HG03280 (cell line): ENCODE measurements around the gene PTPRZ1.

Experiments used
- ATAC-seq: cut with Tn5 transposase; IDR thresholded peaks from one replicate; pipeline ENCODE4 v1.9.1; 2021; ENCODE audit warnings: mild to moderate bottlenecking, moderate library complexity; ENCODE audit not compliant: unreplicated experiment

Gene PTPRZ1

DNA sequence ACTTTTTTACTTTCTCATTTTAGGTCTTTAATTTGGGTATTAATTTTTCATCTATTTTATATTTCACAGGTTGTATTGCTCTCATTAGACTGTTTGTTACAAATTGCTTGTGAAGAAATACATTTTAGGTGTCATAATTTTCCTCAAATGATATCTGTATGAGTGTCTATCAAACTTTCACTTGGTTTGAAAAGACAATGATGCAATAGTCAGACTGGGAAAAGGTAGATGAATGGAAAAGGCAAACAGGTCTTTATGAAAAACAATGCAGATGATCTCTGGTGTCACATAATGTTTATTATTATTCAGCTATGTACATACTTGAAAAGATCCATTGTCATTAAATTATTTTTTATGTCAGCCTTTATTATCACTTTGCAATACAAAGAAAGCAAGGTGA lies 80.2 kb downstream of the PTPRZ1 start:
- no peak for ATAC-seq

DNA sequence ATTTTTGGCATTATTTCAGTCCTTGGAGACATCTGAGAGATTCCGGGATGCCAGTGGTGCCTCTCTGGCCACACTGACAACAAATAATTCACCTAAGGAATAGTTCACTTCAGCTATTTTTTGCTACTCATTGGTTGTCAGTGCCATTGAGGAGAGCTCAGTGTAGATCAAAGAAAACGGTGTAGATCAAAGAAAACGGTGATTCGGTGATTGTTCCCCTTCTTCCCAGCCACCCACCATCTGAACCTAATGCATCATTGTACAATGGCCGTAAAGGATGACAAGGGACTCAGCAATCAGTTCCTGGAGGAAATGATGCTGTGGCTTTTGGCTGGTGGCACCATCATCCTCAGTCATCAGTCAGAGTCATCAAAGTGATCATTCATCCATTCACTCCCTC lies 80.6 kb downstream of the PTPRZ1 start:
- no peak for ATAC-seq

DNA sequence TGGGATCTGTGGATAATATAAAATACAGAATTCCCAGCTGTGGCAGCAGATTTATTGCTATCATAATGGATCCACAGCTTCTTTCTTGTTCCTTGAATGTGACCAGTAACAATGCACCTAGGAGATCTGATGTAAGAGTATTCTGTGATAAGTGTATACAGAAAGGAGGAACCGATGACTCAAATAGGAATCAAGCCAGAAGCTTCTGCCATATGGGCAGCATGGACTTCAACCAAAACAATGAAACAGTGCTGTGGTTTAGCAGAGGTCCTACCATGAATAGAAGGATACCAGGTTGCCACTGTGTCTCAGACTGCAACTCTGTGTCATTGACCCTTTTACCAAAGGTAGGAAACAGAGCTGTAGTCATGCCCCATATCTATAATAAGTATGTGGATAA lies 81.8 kb downstream of the PTPRZ1 start:
- no peak for ATAC-seq

DNA sequence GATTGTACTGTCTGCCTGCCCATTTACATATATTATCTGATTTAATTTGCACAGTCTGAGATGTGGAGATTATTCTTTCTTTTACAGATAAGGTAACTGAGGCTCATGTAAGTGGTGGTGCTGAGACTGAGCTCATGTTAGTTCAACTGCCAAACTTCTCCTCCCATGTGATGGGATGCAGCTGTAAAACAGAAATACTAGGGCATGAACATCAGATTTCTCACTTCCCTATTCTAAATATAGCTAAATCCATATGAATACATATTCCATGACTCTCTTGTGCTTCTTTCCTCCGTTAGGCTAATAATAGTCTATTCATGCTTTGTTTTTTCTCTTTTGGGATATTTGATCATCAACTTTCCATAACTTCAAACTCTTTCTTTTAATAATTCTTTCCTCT lies 84.7 kb downstream of the PTPRZ1 start:
- ATAC-seq, result no peak

DNA sequence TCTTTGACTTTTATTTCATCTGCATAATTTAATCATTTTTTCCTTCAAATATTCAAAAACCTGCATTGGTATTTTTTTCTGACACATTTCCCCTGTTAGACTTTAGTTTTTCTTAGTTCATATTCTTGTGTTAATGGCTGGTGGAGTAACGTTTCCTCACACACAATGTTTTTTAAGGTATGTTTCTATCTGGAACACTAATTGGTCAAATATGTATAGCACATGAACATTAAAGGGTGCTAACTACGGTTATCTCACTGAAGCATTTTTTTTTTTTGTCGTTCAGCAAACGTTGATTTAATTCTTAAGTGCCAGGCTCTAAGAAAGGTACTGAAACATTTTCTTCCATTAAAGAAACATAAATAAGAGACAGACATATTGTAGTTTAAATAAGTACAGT lies 87.7 kb downstream of the PTPRZ1 start:
- ATAC-seq, result no peak

DNA sequence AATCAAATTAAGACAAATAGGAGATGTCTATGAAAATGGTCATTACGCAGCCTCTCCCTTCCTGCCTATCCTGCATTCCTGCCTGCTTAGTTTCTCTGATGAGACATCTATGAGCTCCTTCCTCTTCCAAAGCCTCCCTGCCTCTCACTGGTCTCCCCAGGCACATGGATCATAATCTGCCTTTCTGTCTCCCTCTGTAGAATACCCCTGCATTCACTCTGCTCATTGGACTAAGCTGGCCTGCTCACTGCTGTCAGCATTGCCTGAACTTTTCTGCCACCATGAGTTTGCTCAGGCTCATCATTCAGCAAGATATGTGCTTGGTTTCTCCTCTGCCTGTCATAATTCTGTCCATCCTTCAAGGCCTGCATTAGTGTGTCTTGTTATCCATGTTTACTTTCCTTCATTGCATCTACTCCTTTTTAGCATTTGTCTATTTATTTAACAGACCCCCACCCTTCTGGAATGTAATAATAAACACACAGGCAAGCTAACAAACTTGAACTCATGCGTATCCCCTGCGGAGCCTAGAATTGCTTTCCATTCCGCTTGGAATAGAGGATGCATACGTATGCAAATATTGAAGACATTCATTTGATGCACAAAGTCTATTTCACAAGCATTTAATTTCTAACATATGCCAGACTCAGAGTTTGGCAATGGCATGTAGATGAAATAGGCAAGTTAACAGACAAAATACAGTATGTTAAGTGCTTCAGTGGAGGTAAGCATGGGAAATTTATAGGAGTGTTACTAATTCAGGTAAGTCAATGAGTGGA lies 88.3 kb downstream of the PTPRZ1 start:
- no peak for ATAC-seq

DNA sequence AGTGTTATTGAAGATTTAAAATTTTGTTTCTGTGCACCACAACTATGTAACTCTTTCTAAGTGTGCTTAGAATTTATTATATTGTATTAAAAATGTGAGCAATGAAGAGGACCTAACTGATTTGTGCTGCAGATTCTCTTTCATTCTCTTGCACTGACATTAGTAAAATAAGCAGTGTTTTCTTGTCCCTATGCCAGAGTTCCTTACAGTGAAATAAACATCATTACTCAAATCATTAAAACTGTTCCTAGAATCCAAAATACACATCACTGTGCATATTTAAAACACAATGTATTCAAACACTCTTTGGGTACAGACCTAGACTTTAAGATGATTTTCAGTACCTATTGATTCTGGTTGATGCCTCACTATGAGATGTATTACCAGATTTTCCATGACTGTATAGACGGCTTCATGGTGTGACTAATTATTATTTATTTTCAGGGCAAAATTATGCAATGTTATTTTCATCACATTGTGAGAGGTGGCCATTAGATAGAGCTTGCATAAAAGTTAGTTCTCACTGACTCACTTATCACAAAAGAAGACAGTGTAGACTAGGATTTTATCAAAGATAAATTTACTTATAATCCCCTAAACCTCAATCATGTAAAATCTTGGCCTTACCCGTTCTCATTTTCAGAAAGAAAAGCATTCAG lies 93.4 kb downstream of the PTPRZ1 start:
- no peak for ATAC-seq

DNA sequence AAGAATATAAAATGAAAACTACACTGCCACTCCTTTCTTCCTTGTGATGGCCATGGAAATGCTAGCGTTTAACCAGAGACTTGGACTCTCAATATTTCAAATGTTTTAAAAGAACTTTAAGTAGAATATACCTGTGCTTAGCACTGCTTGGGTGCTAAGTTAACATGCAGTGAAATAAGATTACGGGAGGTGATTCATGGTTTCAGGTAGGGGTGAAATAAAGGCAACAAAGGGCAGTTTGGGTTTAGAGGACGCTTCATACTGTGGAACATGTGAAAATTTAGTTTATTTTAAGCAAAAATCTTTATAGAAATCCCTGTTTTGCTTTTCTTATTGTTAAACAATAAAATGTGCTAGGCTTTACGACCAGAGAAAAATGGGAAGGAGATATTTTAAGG lies 94.0 kb downstream of the PTPRZ1 start:
- ATAC-seq, result no peak

DNA sequence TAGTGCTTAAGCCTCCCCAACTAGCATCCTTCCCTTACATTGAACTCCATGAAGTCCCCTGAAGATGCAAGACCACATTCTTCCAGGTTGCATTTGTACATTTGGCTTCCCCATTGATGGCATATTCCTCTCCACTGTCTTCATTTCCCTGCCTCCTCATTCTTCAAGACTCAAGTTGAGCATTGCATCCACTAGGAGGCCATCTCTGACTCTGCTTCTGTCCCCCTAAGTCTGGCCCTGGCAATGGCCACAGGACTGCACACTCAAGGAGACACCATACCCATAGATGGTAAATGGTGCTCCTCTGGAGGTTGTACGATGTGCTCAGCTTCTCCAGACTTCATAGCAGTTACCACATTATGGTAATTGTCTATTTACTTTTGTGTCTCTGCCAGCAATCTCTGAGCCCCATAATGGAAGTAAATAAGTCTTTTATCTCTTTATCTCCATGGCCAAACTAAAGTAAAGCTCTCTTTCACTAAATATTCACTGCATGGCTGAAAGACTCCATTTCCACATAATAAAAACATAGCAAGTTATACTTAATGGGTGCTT lies 112.6 kb downstream of the PTPRZ1 start:
- ATAC-seq, result no peak

DNA sequence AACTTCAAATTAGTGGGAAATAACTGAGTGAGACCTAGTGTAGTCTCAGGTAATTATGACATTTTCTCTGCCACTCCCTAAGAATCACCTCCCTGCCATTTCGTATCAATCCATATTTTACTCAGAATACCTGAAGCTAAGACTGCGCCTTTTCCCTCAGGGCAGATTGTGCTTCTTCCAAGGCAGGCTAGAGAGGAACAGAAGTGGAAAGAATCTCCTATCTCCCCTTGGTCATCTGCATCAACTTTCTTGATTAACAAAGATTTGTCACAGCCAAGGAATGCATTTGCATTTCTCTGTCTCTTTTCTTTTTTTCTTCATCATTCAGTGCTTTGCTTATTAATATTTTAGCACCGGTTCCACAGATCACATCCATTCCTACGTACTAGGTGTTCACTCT lies 119.1 kb downstream of the PTPRZ1 start:
- ATAC-seq, result no peak

DNA sequence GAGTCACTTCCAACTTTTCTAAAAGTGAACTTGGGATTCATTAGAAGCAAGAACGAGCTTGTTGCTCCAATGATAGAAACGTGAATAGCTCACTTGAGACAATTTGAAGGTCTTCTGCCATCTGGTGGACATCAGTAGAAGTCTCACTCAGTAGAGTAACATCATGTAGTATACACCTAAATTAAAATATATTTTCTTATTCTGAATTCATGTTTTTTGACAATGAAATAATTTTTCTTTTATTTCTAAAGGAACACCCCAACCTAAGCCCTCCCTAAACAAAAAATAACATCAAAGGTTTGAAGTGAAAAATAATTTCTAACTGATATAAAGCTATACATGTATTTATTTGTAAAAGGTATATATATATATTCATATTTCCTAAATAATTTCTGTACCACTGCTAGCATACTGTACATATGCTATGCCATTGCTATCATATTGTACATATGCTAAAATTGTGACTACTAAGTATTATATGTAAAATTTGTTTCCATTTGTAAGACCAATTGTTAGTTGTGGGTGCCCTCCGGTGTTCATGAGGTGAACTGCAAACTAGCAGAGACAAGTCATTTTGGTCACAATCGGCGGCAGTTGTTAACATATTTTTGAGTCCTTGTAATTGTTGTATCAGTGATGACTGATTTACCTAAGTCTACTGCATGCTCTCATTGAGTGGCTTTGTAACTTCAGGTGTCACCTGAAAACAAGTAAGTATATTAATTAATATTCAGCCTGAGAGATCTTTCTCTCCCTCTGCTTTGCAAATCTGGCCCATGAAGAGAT lies 121.9 kb downstream of the PTPRZ1 start:
- ATAC-seq, result peak; percentile 93

DNA sequence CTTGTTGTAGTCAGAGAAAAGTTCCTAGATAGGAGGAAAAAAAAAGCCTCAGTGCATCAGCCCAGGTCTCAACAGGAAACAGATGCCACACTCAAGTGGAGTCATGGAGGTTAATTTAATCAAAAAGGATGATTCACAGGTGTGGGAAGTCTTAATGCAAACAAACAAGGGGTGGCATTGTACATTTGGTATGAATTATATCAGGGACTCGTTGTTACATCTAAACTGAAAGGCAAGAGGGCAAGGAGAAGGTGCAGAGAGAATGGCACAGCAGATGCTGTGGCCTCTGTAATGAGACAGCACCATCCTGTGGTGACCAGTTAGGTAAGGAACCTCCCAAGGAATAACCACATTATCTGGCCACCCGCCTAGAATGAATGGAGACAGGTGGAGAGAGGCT lies 133.7 kb downstream of the PTPRZ1 start:
- ATAC-seq, result no peak

DNA sequence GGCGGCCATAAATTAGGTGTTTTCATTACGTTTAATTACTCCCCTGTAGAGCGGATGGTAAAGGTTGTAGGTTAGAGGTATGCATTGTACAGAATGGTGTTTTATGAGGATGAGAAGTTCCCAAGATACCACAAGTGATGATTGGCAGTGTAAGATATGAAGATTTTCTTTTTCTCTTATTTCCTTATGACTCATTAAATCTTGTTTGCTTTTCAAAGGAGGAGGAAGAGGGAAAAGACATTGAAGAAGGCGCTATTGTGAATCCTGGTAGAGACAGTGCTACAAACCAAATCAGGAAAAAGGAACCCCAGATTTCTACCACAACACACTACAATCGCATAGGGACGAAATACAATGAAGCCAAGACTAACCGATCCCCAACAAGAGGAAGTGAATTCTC lies 137.2 kb downstream of the PTPRZ1 start:
- no peak for ATAC-seq

DNA sequence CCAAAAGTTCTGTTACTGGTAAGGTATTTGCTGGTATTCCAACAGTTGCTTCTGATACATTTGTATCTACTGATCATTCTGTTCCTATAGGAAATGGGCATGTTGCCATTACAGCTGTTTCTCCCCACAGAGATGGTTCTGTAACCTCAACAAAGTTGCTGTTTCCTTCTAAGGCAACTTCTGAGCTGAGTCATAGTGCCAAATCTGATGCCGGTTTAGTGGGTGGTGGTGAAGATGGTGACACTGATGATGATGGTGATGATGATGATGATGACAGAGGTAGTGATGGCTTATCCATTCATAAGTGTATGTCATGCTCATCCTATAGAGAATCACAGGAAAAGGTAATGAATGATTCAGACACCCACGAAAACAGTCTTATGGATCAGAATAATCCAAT lies 140.1 kb downstream of the PTPRZ1 start:
- no peak for ATAC-seq

DNA sequence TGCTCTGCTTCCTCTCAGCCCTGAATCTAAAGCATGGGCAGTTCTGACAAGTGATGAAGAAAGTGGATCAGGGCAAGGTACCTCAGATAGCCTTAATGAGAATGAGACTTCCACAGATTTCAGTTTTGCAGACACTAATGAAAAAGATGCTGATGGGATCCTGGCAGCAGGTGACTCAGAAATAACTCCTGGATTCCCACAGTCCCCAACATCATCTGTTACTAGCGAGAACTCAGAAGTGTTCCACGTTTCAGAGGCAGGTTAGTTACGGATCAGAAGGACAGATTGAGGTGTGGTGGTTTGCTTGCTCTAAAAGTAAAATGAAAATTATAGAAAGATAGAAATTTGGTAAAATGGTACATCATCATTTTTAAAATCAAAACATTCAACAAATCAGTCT lies 140.7 kb downstream of the PTPRZ1 start:
- no peak for ATAC-seq

DNA sequence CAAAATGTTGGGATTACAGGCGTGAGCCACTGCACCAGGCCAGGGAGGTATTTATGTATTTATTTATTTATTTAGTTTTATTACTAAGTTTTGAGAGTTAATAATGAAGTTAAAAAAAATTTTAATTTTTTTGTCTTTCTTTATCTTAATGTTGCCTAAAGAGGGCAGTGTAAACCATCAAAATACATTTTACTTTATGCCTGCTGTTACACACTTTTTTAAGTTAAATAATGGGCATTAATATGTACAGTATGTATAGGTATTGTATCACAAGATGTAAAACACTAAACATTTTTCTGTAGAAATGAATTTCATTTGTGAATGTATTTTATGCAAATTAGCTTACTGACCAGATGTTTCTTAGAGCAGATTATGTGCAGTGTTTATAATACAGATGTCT lies 141.7 kb downstream of the PTPRZ1 start:
- ATAC-seq, result no peak

DNA sequence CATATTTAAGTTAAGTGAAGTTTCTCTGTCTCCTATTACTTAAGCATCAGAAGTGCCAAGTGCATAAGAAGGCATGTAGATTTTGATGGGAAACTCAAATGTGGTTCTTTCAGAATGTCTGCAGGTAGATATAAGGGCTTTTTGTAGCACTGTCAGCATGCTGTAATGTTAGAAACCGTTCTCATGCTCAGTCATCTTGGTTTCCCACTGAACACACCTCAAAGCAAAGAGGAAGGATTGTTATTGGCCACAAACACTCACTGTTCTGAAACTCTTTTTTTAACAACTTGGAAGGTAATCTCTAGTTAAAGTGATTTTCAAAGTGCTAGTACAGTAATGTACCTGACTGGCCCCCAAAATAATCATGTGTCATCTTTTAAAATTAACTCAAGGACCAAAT lies 145.1 kb downstream of the PTPRZ1 start:
- ATAC-seq, result no peak

DNA sequence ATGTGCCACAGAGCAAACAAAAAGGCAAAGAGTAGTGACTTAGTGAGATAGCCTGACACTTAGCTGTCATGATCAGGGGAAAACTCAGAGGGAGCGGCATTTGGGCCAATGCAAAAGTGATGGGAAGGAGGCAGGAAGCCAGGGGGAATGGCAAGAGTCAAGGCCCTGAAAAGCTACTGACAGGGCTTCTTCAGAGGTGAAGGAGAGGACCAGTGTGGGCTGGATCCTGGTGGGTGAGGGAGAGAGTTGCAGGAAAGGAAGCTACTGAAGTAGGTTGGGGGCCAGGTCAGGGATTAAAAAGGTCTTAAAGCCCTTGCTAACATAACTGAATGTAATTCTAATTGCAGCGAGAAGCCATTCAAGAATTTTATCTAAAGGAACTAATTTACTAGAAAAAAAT lies 154.1 kb downstream of the PTPRZ1 start:
- no peak for ATAC-seq

DNA sequence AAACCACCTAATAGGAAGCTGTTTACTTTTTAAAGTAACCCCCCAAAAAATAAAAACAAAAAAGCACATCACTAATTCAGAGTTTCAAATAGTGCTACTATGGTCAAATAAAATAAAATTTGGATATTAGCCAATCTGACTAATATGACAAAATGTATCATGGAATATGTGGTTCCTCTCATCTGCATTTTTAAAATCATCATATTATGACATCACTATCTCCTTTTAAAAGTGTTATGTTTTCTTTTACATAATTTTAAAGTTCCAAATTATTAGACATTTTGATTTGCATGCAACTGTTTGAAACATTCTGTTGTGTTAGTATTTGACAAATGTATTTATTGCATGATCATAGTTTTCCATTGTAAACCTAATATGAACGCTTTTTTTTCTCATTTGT lies 160.7 kb downstream of the PTPRZ1 start:
- no peak for ATAC-seq

DNA sequence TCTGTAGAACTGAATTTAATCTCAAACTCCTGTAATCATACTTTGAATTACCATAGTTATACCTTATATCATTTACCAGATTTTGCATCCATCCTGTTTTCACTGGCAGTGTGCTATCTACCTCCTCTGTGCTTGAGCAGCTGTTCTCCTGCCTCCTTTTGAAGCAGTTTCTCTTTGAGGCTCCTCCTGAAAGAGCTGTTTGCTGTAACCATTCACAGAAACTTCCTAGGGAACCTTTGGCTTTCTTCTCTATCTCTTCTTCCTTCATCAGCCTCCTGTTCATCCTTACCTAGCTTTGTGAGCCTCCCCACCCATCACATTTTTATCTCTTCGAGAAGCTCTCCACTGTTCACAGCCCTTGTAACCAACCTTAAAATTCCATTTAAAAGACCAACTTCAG lies 162.9 kb downstream of the PTPRZ1 start:
- no peak for ATAC-seq

DNA sequence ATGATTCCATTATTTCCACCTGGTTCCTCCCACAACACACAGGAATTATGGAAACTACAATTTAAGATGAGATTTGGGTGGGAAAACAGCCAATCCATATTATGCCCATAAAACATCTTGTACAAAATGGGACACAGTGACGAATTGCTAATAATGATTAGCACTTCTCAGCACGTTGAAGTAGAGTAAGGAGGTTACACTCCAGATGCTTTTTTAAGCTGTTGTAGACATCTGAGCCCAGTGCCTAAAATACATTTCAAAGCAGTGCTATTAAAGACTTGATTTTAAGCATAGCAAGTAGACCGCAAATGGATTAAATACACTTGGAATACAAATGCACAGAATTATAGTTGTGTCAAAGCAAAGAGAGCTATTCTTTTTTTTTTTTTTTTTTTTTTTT lies 165.2 kb downstream of the PTPRZ1 start:
- no peak for ATAC-seq

DNA sequence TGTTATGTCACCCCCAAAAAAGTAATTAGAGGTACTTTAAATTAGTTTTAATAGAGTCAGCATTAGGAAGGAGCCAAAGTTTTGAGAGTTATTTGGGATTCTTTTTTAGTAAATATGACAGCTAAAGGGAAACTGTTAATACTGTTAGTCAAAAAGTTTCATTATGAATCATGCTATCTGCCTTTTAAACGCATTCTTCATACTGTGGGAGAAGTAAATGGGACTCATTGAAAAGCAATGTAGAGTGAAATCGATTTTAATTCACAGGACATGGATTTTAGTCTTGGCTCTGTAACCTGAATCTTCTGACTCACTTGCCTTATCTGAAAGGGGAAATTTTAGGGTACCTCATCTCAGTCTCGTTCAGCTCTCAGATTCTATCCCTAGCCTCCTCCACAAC lies 165.9 kb downstream of the PTPRZ1 start:
- no peak for ATAC-seq
